Measurements from ENCODE around the gene FAF1. TPM values are rescaled to one million over a fixed set of nuclear protein-coding genes. Genes with fewer than 3 reads are reported as not detected.

The FAF1 gene
- total RNA-seq, 2 experiments from 2014 or later: 84.6 to 88.2 TPM

GRCh38 chr1:50591598-50591997 lies 368.5 kb downstream of the FAF1 start:
- Mint-ChIP-seq H3K27ac (no peak overlapping the region), H3K4me1 (no peaks in the 10 kb centered on the region), H3K4me3 (no peak overlapping the region), H3K27me3 (no peaks in the 10 kb centered on the region), H3K9me3 (no peaks in the 10 kb centered on the region), H3K36me3 (ENCODE audit: low read depth) (peaks cover 6% of the 10 kb centered on the region)
- ChIA-PET POLR2A (no interaction called here), CTCF (interaction anchor here (0.6 kb wide), 1 partner anchor 58 kb away, joined by 5 read pairs; no protein-coding TSS in a partner anchor)
- DNase-seq: no peak

- Mint-ChIP-seq H3K36me3 (ENCODE audit: low read depth) (peaks cover 14% of the 10 kb centered on the region), H3K4me1 (no peaks in the 10 kb centered on the region), H3K4me3 (no peak overlapping the region), H3K27ac (no peak overlapping the region), H3K27me3 (no peaks in the 10 kb centered on the region), H3K9me3 (no peaks in the 10 kb centered on the region)
- DNase-seq: no peak
- ChIA-PET POLR2A (no interaction called here), CTCF (no interaction called here)
These were observed 377.7 kb downstream of the FAF1 start for GRCh38 chr1:50582346-50582745.

GRCh38 chr1:50570066-50570468 lies 390.0 kb downstream of the FAF1 start:
- Mint-ChIP-seq H3K4me1 (no peaks in the 10 kb centered on the region), H3K27me3 (no peaks in the 10 kb centered on the region), H3K27ac (no peak overlapping the region), H3K9me3 (no peaks in the 10 kb centered on the region), H3K4me3 (no peak overlapping the region), H3K36me3 (ENCODE audit: low read depth) (peaks cover 9% of the 10 kb centered on the region)
- POLR2A ChIA-PET: no interaction called here
- no peak for DNase-seq
- CTCF ChIA-PET: interaction anchor here (1.8 kb wide), 1 partner anchor 14 kb away, joined by 7 read pairs; no protein-coding TSS in a partner anchor

- H3K36me3 Mint-ChIP-seq (ENCODE audit: low read depth): peaks cover 15% of the 10 kb centered on the region
- ChIA-PET CTCF (interaction anchor here (1.8 kb wide), 1 partner anchor 13 kb away, joined by 7 read pairs; no protein-coding TSS in a partner anchor), POLR2A (no interaction called here)
- no peaks in the 10 kb centered on the region for H3K4me1 Mint-ChIP-seq
- no peak overlapping the region for H3K4me3 Mint-ChIP-seq
- H3K9me3 Mint-ChIP-seq: no peaks in the 10 kb centered on the region
- no peak overlapping the region for H3K27ac Mint-ChIP-seq
- H3K27me3 Mint-ChIP-seq: no peaks in the 10 kb centered on the region
- no peak for DNase-seq
These were observed 391.3 kb downstream of the FAF1 start for GRCh38 chr1:50568782-50569181.

GRCh38 chr1:50566405-50566804 lies 393.7 kb downstream of the FAF1 start:
- no peak overlapping the region for H3K4me3 Mint-ChIP-seq
- H3K4me1 Mint-ChIP-seq: no peaks in the 10 kb centered on the region
- H3K36me3 Mint-ChIP-seq (ENCODE audit: low read depth): peaks cover 13% of the 10 kb centered on the region
- CTCF ChIA-PET: no interaction called here
- H3K27me3 Mint-ChIP-seq: no peaks in the 10 kb centered on the region
- DNase-seq: no peak
- no peaks in the 10 kb centered on the region for H3K9me3 Mint-ChIP-seq
- POLR2A ChIA-PET: no interaction called here
- no peak overlapping the region for H3K27ac Mint-ChIP-seq

GRCh38 chr1:50564417-50564816 lies 395.6 kb downstream of the FAF1 start:
- Mint-ChIP-seq H3K4me1 (no peaks in the 10 kb centered on the region), H3K36me3 (ENCODE audit: low read depth) (peaks cover 17% of the 10 kb centered on the region), H3K27ac (no peak overlapping the region), H3K27me3 (no peaks in the 10 kb centered on the region), H3K9me3 (no peaks in the 10 kb centered on the region), H3K4me3 (no peak overlapping the region)
- ChIA-PET POLR2A (no interaction called here), CTCF (interaction anchor here (0.5 kb wide), 1 partner anchor 65 kb away, joined by 5 read pairs; no protein-coding TSS in a partner anchor)
- no peak for DNase-seq

GRCh38 chr1:50562106-50562505 lies 398.0 kb downstream of the FAF1 start:
- Mint-ChIP-seq H3K4me3 (no peak overlapping the region), H3K27me3 (no peaks in the 10 kb centered on the region), H3K36me3 (ENCODE audit: low read depth) (peaks cover 17% of the 10 kb centered on the region), H3K4me1 (no peaks in the 10 kb centered on the region), H3K9me3 (no peaks in the 10 kb centered on the region), H3K27ac (no peak overlapping the region)
- no peak for DNase-seq
- ChIA-PET POLR2A (no interaction called here), CTCF (interaction anchor here (1.0 kb wide), 1 partner anchor 9 kb away, joined by 3 read pairs; no protein-coding TSS in a partner anchor)

GRCh38 chr1:50559421-50559820 lies 400.6 kb downstream of the FAF1 start:
- ChIA-PET POLR2A (no interaction called here), CTCF (no interaction called here)
- no peaks in the 10 kb centered on the region for H3K9me3 Mint-ChIP-seq
- H3K27me3 Mint-ChIP-seq: no peaks in the 10 kb centered on the region
- peaks cover 13% of the 10 kb centered on the region for H3K36me3 Mint-ChIP-seq (ENCODE audit: low read depth)
- DNase-seq: no peak
- H3K27ac Mint-ChIP-seq: no peak overlapping the region
- no peaks in the 10 kb centered on the region for H3K4me1 Mint-ChIP-seq
- no peak overlapping the region for H3K4me3 Mint-ChIP-seq

- POLR2A ChIA-PET: no interaction called here
- no peaks in the 10 kb centered on the region for H3K4me1 Mint-ChIP-seq
- H3K9me3 Mint-ChIP-seq: no peaks in the 10 kb centered on the region
- no peak overlapping the region for H3K4me3 Mint-ChIP-seq
- DNase-seq: no peak
- H3K36me3 Mint-ChIP-seq (ENCODE audit: low read depth): peaks cover 2% of the 10 kb centered on the region
- H3K27me3 Mint-ChIP-seq: no peaks in the 10 kb centered on the region
- CTCF ChIA-PET: no interaction called here
- no peak overlapping the region for H3K27ac Mint-ChIP-seq
These were observed 406.1 kb downstream of the FAF1 start for GRCh38 chr1:50553921-50554320.

- ChIA-PET CTCF (no interaction called here), POLR2A (no interaction called here)
- Mint-ChIP-seq H3K36me3 (ENCODE audit: low read depth) (peaks cover 2% of the 10 kb centered on the region), H3K27ac (no peak overlapping the region), H3K9me3 (no peaks in the 10 kb centered on the region), H3K4me3 (no peak overlapping the region), H3K27me3 (no peaks in the 10 kb centered on the region), H3K4me1 (no peaks in the 10 kb centered on the region)
- DNase-seq: no peak
These were observed 411.8 kb downstream of the FAF1 start for GRCh38 chr1:50548243-50548642.

GRCh38 chr1:50542362-50542761 lies 417.7 kb downstream of the FAF1 start:
- DNase-seq: no peak
- H3K27me3 Mint-ChIP-seq: no peaks in the 10 kb centered on the region

GRCh38 chr1:50538476-50538875 lies 421.6 kb downstream of the FAF1 start:
- no peak for DNase-seq
- POLR2A ChIA-PET: no interaction called here
- no peaks in the 10 kb centered on the region for H3K4me1 Mint-ChIP-seq
- H3K27me3 Mint-ChIP-seq: no peaks in the 10 kb centered on the region
- H3K36me3 Mint-ChIP-seq (ENCODE audit: low read depth): peaks cover 5% of the 10 kb centered on the region
- no peak overlapping the region for H3K4me3 Mint-ChIP-seq
- CTCF ChIA-PET: no interaction called here
- H3K9me3 Mint-ChIP-seq: no peaks in the 10 kb centered on the region
- H3K27ac Mint-ChIP-seq: no peak overlapping the region

More at GRCh38 chr1:50542362-50542761, 417.7 kb downstream of the FAF1 start:
- POLR2A ChIA-PET: no interaction called here
- Mint-ChIP-seq H3K4me3 (no peak overlapping the region), H3K36me3 (ENCODE audit: low read depth) (peaks cover 3% of the 10 kb centered on the region), H3K27ac (no peak overlapping the region), H3K4me1 (no peaks in the 10 kb centered on the region), H3K9me3 (no peaks in the 10 kb centered on the region)
- CTCF ChIA-PET: interaction anchor here (1.4 kb wide), 1 partner anchor 9 kb away, joined by 4 read pairs; no protein-coding TSS in a partner anchor

GRCh38 chr1:50531601-50532000 lies 428.5 kb downstream of the FAF1 start:
- no peak overlapping the region for H3K4me3 Mint-ChIP-seq
- DNase-seq: no peak
- H3K36me3 Mint-ChIP-seq (ENCODE audit: low read depth): peaks cover 16% of the 10 kb centered on the region
- H3K9me3 Mint-ChIP-seq: no peaks in the 10 kb centered on the region
- H3K27me3 Mint-ChIP-seq: no peaks in the 10 kb centered on the region
- ChIA-PET CTCF (interaction anchor here (0.6 kb wide), 1 partner anchor 1727 kb away, joined by 5 read pairs; no protein-coding TSS in a partner anchor), POLR2A (no interaction called here)
- peaks cover 9% of the 10 kb centered on the region for H3K4me1 Mint-ChIP-seq
- no peak overlapping the region for H3K27ac Mint-ChIP-seq

- Mint-ChIP-seq H3K36me3 (ENCODE audit: low read depth) (peaks cover 16% of the 10 kb centered on the region), H3K27ac (no peak overlapping the region), H3K4me1 (peaks cover 9% of the 10 kb centered on the region), H3K4me3 (no peak overlapping the region), H3K27me3 (no peaks in the 10 kb centered on the region), H3K9me3 (no peaks in the 10 kb centered on the region)
- DNase-seq: no peak
- POLR2A ChIA-PET: no interaction called here
- CTCF ChIA-PET: interaction anchor here (0.6 kb wide), 1 partner anchor 1727 kb away, joined by 5 read pairs; no protein-coding TSS in a partner anchor
These were observed 429.0 kb downstream of the FAF1 start for GRCh38 chr1:50531027-50531426.
